Body of pancreas (tissue), 4 donors: Measurements from ENCODE around the gene CFDP1.

Source experiments
- CTCF ChIP-seq, 7 experiments: fragments of 450-650 bp in 4 of 7; fragments of 200-600 bp in 3 of 7; sonication (generic) in 3 of 7; IDR thresholded peaks; one replicate each; pipeline ENCODE4 v1.5.1; 2016 to 2019; ENCODE audit warnings: antibody characterized with exemption in 7 of 7
- POLR2A ChIP-seq, 3 donors: fragments of 450-650 bp; IDR thresholded peaks; one replicate each; pipeline ENCODE4 v1.6.1; 2016; ENCODE audit warnings: antibody characterized with exemption in 3 of 3, mild to moderate bottlenecking in 2 of 3

- TF ChIP-seq CTCF (IDR thresholded peaks at IDR 0.05) (no peak), POLR2A (IDR thresholded peaks at IDR 0.05) (no peak)
Observed at GRCh38 chr16:75266738-75267630, 166.3 kb downstream of the CFDP1 start.
